HCT116 (cell line): ENCODE data around the gene MINDY4. TPM values are rescaled to one million over a fixed set of nuclear protein-coding genes. Genes with fewer than 3 reads are reported as not detected.

ENCODE experiments used
- ATAC-seq: fragments of 200-7000 bp; cut with Tn5 transposase; 2 replicates; pipeline ENCODE4 v1.9.1; 2020; ENCODE audit warnings: mild to moderate bottlenecking, moderate library complexity
- BruUV-seq: library from RNA; stranded (reverse); fragments of 400-500 nt; replicated peaks from 2 replicates; lab custom pipeline; 2021; lab: Mats Ljungman, UMichigan
- CTCF ChIA-PET: fragments of 300-600 bp; sonication (Branson Sonifier 250); formaldehyde crosslinking; loops from one replicate; lab custom pipeline; 2021; ENCODE audit warnings: antibody characterized with exemption; lab: Charles Lee
- POLR2A ChIA-PET: fragments of 300-600, 350-600 bp; sonication (Branson Sonifier 250); formaldehyde crosslinking; loops from one replicate; lab custom pipeline; 2021; ENCODE audit warnings: antibody characterized with exemption; lab: Charles Lee
- RAD21 ChIA-PET, 2 experiments: fragments of 300-600 bp; sonication (Branson Sonifier 250); formaldehyde crosslinking; loops; one replicate each; lab custom pipeline; 2023; ENCODE audit warnings: low total read pairs in 2 of 2; ENCODE audit not compliant: uncharacterized antibody in 2 of 2, unreplicated experiment in 2 of 2, low non-redundant PET in 1 of 2; lab: Charles Lee
- DNase-seq: peaks from one replicate; pipeline ENCODE4 v3.0.0-alpha.2; 2010; ENCODE audit warnings: low read depth, low spot score
- H2AFZ ChIP-seq: fragments of 200-600 bp; shearing (Covaris generic), sonication (generic); 2 replicates; pipeline ENCODE4 v1.6.1; 2017; ENCODE audit warnings: low read depth, mixed run types, mixed read lengths, antibody characterized with exemption, low read length; ENCODE audit not compliant: poor library complexity, severe bottlenecking
- H3K27ac ChIP-seq: 2 replicates; pipeline ENCODE4 v1.5.1; 2012; ENCODE audit warnings: low read depth, low read length
- H3K27me3 ChIP-seq: fragments of 200-600 bp; sonication (generic); 2 replicates; pipeline ENCODE4 v1.6.1; 2016; ENCODE audit warnings: mixed run types, low read length, mixed read lengths; ENCODE audit not compliant: insufficient read depth
- H3K36me3 ChIP-seq, 2 experiments: fragments of 200-500 bp in 1 of 2; fragments of 200-600 bp in 1 of 2; sonication (Bioruptor generic) in 1 of 2; sonication (generic) in 1 of 2; 2 replicates each; pipeline versions ENCODE4 v1.5.1 to v1.6.1; 2014 to 2016; ENCODE audit warnings: low read length in 2 of 2, inconsistent platforms in 1 of 2, mixed read lengths in 1 of 2, mixed run types in 1 of 2; ENCODE audit not compliant: insufficient read depth in 2 of 2, control insufficient read depth in 1 of 2
- H3K4me1 ChIP-seq, 2 experiments: fragments of 200-600 bp in 1 of 2; sonication (generic) in 1 of 2; 2 replicates each; pipeline versions ENCODE4 v1.5.1 to v1.6.1; 2012 to 2017; ENCODE audit warnings: low read length in 2 of 2, inconsistent platforms in 1 of 2, mild to moderate bottlenecking in 1 of 2, mixed read lengths in 1 of 2, mixed run types in 1 of 2, moderate library complexity in 1 of 2; ENCODE audit not compliant: insufficient read depth in 2 of 2, control insufficient read depth in 1 of 2
- H3K4me2 ChIP-seq: fragments of 200-600 bp; sonication (generic); 2 replicates; pipeline ENCODE4 v1.6.1; 2017; ENCODE audit warnings: mixed run types, low read length, mixed read lengths
- H3K4me3 ChIP-seq, 2 experiments: fragments of 200-600 bp in 1 of 2; sonication (generic) in 1 of 2; replicated peaks in 1 of 2; 2 replicates each; pipeline ENCODE4 v1.5.1; 2011 to 2016; ENCODE audit warnings: low read length in 2 of 2, control low read depth in 1 of 2, low read depth in 1 of 2, mild to moderate bottlenecking in 1 of 2, mixed read lengths in 1 of 2, mixed run types in 1 of 2
- H3K79me2 ChIP-seq: fragments of 200-600 bp; sonication (generic); 2 replicates; pipeline ENCODE4 v1.6.1; 2017; ENCODE audit warnings: mild to moderate bottlenecking, mixed run types, low read length, moderate library complexity, mixed read lengths; ENCODE audit not compliant: insufficient read depth
- H3K9ac ChIP-seq: fragments of 200-600 bp; sonication (generic); 2 replicates; pipeline ENCODE4 v1.6.1; 2016; ENCODE audit warnings: low read length, mixed read lengths
- H3K9me2 ChIP-seq: fragments of 200-600 bp; sonication (generic), shearing (Covaris generic); 2 replicates; pipeline ENCODE4 v1.6.1; 2017; ENCODE audit warnings: mixed run types, mild to moderate bottlenecking, moderate library complexity; ENCODE audit not compliant: insufficient read depth
- H3K9me3 ChIP-seq, 2 experiments: fragments of 200-500 bp in 1 of 2; fragments of 200-600 bp in 1 of 2; sonication (Bioruptor generic) in 1 of 2; sonication (generic) in 1 of 2; 2 replicates each; pipeline ENCODE4 v1.6.1; 2014 to 2017; ENCODE audit warnings: low read length in 2 of 2, mixed read lengths in 2 of 2, inconsistent platforms in 1 of 2, low read depth in 1 of 2, mild to moderate bottlenecking in 1 of 2, mixed run types in 1 of 2, moderate library complexity in 1 of 2; ENCODE audit not compliant: control insufficient read depth in 1 of 2, insufficient read depth in 1 of 2
- H4K20me1 ChIP-seq: fragments of 200-600 bp; sonication (generic), shearing (Covaris generic); 2 replicates; pipeline ENCODE4 v1.6.1; 2017; ENCODE audit warnings: mixed run types, mild to moderate bottlenecking, moderate library complexity; ENCODE audit not compliant: insufficient read depth
- CEBPB ChIP-seq: IDR thresholded peaks from 2 replicates; pipeline ENCODE4 v1.6.1; 2012; ENCODE audit warnings: low read depth
- EGR1 ChIP-seq: IDR thresholded peaks from 2 replicates; pipeline ENCODE4 v1.6.1; 2012; ENCODE audit warnings: low read depth
- EZH2phosphoT487 ChIP-seq: fragments of 200-600 bp; IDR thresholded peaks from 2 replicates; pipeline ENCODE4 v1.6.1; 2018; ENCODE audit warnings: antibody characterized with exemption, borderline replicate concordance
- POLR2A ChIP-seq: IDR thresholded peaks from 2 replicates; pipeline ENCODE4 v1.7.0; 2011; ENCODE audit warnings: borderline replicate concordance; ENCODE audit not compliant: insufficient read depth, insufficient read length; ENCODE audit errors: extremely low read depth
- RAD21 ChIP-seq: IDR thresholded peaks from 2 replicates; pipeline ENCODE4 v1.6.1; 2012; ENCODE audit warnings: low read depth, mild to moderate bottlenecking
- SP1 ChIP-seq: IDR thresholded peaks from 2 replicates; pipeline ENCODE4 v1.6.1; 2012; ENCODE audit warnings: low read depth
- SRF ChIP-seq: IDR thresholded peaks from 2 replicates; pipeline ENCODE4 v1.6.1; 2012; ENCODE audit warnings: low read depth
- TCF7L2 ChIP-seq: IDR thresholded peaks from 2 replicates; pipeline ENCODE4 v1.7.0; 2011; ENCODE audit warnings: borderline replicate concordance, inconsistent platforms; ENCODE audit not compliant: insufficient read depth, insufficient read length; ENCODE audit errors: extremely low read depth
- ZFX ChIP-seq: fragments of 450-650 bp; IDR thresholded peaks from 2 replicates; pipeline ENCODE4 v1.6.1; 2017
- intact Hi-C: fragments of 100-400 bp; cut with micrococcal nuclease; formaldehyde crosslinking; loops from 2 replicates; pipeline ENCODE4 v1.10.0; 2022
- total RNA-seq: library from RNA; stranded (reverse); gene quantifications from one replicate; pipeline ENCODE4 v1.2.1, GENCODE V29; 2021; ENCODE audit not compliant: unreplicated experiment
- TF ChIP-seq, protein P1 (sequence below): IDR thresholded peaks from 2 replicates; pipeline ENCODE4 v1.6.1; 2012; ENCODE audit warnings: low read depth

MINDY4 gene
- total RNA-seq, 1 experiment from 2014 or later = 6.1 TPM

DNA sequence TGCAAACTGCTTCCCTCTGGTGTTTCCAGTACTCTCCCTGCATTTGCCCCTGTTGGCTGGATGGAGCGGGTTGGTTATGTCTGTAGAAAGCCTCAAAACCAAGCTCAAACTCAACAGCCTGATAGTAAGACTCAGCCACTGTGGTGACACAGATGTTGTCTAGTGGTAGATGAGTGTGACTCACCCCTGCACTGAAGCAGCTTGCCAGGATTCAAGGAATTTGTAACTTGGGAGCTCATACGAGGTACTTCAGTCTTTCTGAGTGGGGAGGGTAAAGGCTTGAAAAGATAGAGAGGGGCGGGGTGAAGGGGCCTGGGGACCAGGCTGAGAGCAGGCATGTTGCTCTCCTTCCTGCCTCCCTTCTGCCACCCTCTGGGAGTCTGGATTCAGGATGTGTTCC lies 117.5 kb downstream of the MINDY4 start:
- no peaks in the 10 kb centered on the region for H4K20me1 ChIP-seq
- H3K36me3 ChIP-seq = no peaks in the 10 kb centered on the region
- no peaks in the 10 kb centered on the region for H3K79me2 ChIP-seq
- no peak for TF ChIP-seq CEBPB
- no peak for TF ChIP-seq TCF7L2
- TF ChIP-seq RAD21 = no peak
- no peak for TF ChIP-seq SRF
- no peak for TF ChIP-seq POLR2A
- TF ChIP-seq, protein P1, sequence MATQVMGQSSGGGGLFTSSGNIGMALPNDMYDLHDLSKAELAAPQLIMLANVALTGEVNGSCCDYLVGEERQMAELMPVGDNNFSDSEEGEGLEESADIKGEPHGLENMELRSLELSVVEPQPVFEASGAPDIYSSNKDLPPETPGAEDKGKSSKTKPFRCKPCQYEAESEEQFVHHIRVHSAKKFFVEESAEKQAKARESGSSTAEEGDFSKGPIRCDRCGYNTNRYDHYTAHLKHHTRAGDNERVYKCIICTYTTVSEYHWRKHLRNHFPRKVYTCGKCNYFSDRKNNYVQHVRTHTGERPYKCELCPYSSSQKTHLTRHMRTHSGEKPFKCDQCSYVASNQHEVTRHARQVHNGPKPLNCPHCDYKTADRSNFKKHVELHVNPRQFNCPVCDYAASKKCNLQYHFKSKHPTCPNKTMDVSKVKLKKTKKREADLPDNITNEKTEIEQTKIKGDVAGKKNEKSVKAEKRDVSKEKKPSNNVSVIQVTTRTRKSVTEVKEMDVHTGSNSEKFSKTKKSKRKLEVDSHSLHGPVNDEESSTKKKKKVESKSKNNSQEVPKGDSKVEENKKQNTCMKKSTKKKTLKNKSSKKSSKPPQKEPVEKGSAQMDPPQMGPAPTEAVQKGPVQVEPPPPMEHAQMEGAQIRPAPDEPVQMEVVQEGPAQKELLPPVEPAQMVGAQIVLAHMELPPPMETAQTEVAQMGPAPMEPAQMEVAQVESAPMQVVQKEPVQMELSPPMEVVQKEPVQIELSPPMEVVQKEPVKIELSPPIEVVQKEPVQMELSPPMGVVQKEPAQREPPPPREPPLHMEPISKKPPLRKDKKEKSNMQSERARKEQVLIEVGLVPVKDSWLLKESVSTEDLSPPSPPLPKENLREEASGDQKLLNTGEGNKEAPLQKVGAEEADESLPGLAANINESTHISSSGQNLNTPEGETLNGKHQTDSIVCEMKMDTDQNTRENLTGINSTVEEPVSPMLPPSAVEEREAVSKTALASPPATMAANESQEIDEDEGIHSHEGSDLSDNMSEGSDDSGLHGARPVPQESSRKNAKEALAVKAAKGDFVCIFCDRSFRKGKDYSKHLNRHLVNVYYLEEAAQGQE = no peak
- TF ChIP-seq EZH2phosphoT487 = no peak
- no peak for TF ChIP-seq EGR1
- no peak for TF ChIP-seq SP1
- TF ChIP-seq ZFX = no peak
- H3K4me2 ChIP-seq = no peak overlapping the region
- H3K9me2 ChIP-seq = no peaks in the 10 kb centered on the region
- H3K4me1 ChIP-seq = peaks cover 0 to 4% of the 10 kb centered on the region in 2 experiments; a peak in 2 of 4 replicates
- H3K27ac ChIP-seq = no peak overlapping the region
- intact Hi-C loops = no loop called here
- H2AFZ ChIP-seq = no peak overlapping the region
- no peak for DNase-seq
- H3K9ac ChIP-seq = no peak overlapping the region
- ChIA-PET CTCF (no interaction called here), RAD21 (no interaction called here), POLR2A (no interaction called here)
- no TSS peak for BruUV-seq
- no peaks in the 10 kb centered on the region for H3K9me3 ChIP-seq
- H3K4me3 ChIP-seq = no peak overlapping the region
- no peak for ATAC-seq
- no peaks in the 10 kb centered on the region for H3K27me3 ChIP-seq
